K562 (cell line): ENCODE results near the gene COPS6. TPM values are rescaled to one million over a fixed set of nuclear protein-coding genes. Genes with fewer than 3 reads are reported as not detected.
A peak's percentile ranks its signal among the peaks of the same experiment; 100 is the strongest.

ENCODE experiments used
- CBX8 ChIP-seq: fragments of 200-600 bp; sonication (generic); IDR thresholded peaks from 2 replicates; pipeline ENCODE4 v1.6.1; 2012; ENCODE audit warnings: borderline replicate concordance, mixed run types, low read depth, mild to moderate bottlenecking, moderate library complexity, mixed read lengths, low read length, control low read depth, inconsistent platforms; ENCODE audit not compliant: poor library complexity, severe bottlenecking; ENCODE audit errors: extremely low read depth
- FOXO4 ChIP-seq: fragments of 450-650 bp; formaldehyde crosslinking; IDR thresholded peaks from 2 replicates; pipeline ENCODE4 v1.4.0; 2020; ENCODE audit warnings: mild to moderate bottlenecking, moderate library complexity
- FOXP1 ChIP-seq: sonication (generic); formaldehyde crosslinking; IDR thresholded peaks from 2 replicates; pipeline ENCODE4 v1.8.0; 2022; ENCODE audit warnings: mild to moderate bottlenecking, missing genetic modification reagents
- GTF2E2 ChIP-seq: fragments of 200-800 bp; sonication (Bioruptor generic); IDR thresholded peaks from 2 replicates; pipeline ENCODE4 v1.6.1; 2016; ENCODE audit warnings: missing genetic modification characterization, missing compliant biosample characterization
- HDGF ChIP-seq: fragments of 450-650 bp; IDR thresholded peaks from 2 replicates; pipeline ENCODE4 v1.6.1; 2016
- IFI16 ChIP-seq: fragments of 250-450 bp; sonication (Bioruptor Pico); IDR thresholded peaks from 2 replicates; pipeline ENCODE4 v2.1.2; 2022; ENCODE audit warnings: mild to moderate bottlenecking, inconsistent platforms
- JUND ChIP-seq, 2 experiments: IDR thresholded peaks; 2 replicates in 1 of 2; 3 replicates in 1 of 2; pipeline ENCODE4 v1.6.1; 2011; ENCODE audit warnings: borderline replicate concordance in 2 of 2, low read depth in 2 of 2, low read length in 2 of 2, improper control_type of control experiment in 1 of 2, missing biosample characterization in 1 of 2, missing genetic modification characterization in 1 of 2, missing genetic modification reagents in 1 of 2
- MBD2 ChIP-seq: sonication (generic); IDR thresholded peaks from 2 replicates; pipeline ENCODE4 v1.6.1; 2016; ENCODE audit warnings: low read depth, borderline replicate concordance
- NBN ChIP-seq: fragments of 450-650 bp; IDR thresholded peaks from 2 replicates; pipeline ENCODE4 v1.6.1; 2016; ENCODE audit warnings: low read depth, mild to moderate bottlenecking
- NRF1 ChIP-seq, 2 experiments: fragments of 450-650 bp; IDR thresholded peaks in 1 of 2; conservative IDR thresholded peaks in 1 of 2; 2 replicates each; pipeline ENCODE4 v1.6.1; 2014; ENCODE audit warnings: mild to moderate bottlenecking in 2 of 2
- RCOR1 ChIP-seq, 2 experiments: IDR thresholded peaks; 2 replicates each; pipeline ENCODE4 v1.6.1; 2012; ENCODE audit warnings: low read depth in 2 of 2, low read length in 2 of 2, borderline replicate concordance in 1 of 2, improper control_type of control experiment in 1 of 2
- SRSF1 ChIP-seq: fragments of 200-400 bp; formaldehyde crosslinking; IDR thresholded peaks from 2 replicates; pipeline ENCODE4 v1.6.1; 2017; ENCODE audit warnings: mild to moderate bottlenecking, low read depth, low read length, moderate library complexity
- TFE3 ChIP-seq: fragments of 450-650 bp; formaldehyde crosslinking; IDR thresholded peaks from 2 replicates; pipeline ENCODE4 v1.4.0; 2020; ENCODE audit warnings: mild to moderate bottlenecking, mixed read lengths
- ZFP1 ChIP-seq: fragments of 450-650 bp; formaldehyde crosslinking; IDR thresholded peaks from 2 replicates; pipeline ENCODE4 v1.4.0; 2020; ENCODE audit warnings: mild to moderate bottlenecking, mixed read lengths
- ZNF384 ChIP-seq: IDR thresholded peaks from 2 replicates; pipeline ENCODE4 v1.6.1; 2012; ENCODE audit warnings: low read depth, low read length, improper control_type of control experiment
- ZNF717 ChIP-seq: fragments of 250-450 bp; sonication (Bioruptor Pico); IDR thresholded peaks from 2 replicates; pipeline ENCODE4 v1.5.0; 2021
- ZNF740 ChIP-seq, 3 experiments: fragments of 200-800 bp in 1 of 3; sonication (Bioruptor generic) in 1 of 3; sonication (generic) in 1 of 3; formaldehyde crosslinking in 1 of 3; IDR thresholded peaks; 2 replicates each; pipeline versions ENCODE4 v1.6.1 to v1.8.0; 2016 to 2022; ENCODE audit warnings: mild to moderate bottlenecking in 2 of 3, missing compliant biosample characterization in 2 of 3, missing genetic modification characterization in 2 of 3, missing genetic modification reagents in 1 of 3
- polyA plus RNA-seq, 8 experiments: library from polyadenylated mRNA; depleted of rRNA in 4 of 8; stranded (reverse) in 5 of 8; unstranded in 3 of 8; fragments of >200 nt; fragmentation: Nextera tagmentation in 2 of 8; fragmentation: Illumina TruSeq in 1 of 8; extraction: Ambion mirVana in 2 of 8; extraction: Trizol in 1 of 8; gene quantifications; 2 replicates each; pipeline versions ENCODE4 v1.2.1 to v1.2.3, GENCODE V29; 2011 to 2014; ENCODE audit warnings: inconsistent platforms in 1 of 8, missing spikeins in 1 of 8
- total RNA-seq, 7 experiments: library from RNA; depleted of rRNA in 6 of 7; stranded (reverse); fragments of >200 nt in 6 of 7; fragmentation: Illumina TruSeq in 2 of 7; extraction: Trizol in 2 of 7; gene quantifications; 2 replicates each; pipeline versions ENCODE4 v1.2.1 to v1.2.3, GENCODE V29; 2011 to 2021; ENCODE audit warnings: low replicate concordance in 1 of 7

COPS6 gene
- total and polyA plus RNA-seq, 9 of the 15 experiments (the other 6 are each of a cell fraction or from before 2014, with no cell fraction given), result 63.0 to 331 (median 168) TPM

- TF ChIP-seq FOXO4 (CRISPR knock-in tag) (no peak), NRF1 (conservative IDR thresholded peaks at IDR 0.05 in 1 of 2, IDR thresholded peaks at IDR 0.05 in 1 of 2) (peak; percentile 67 to 74), RCOR1 (IDR thresholded peaks at IDR 0.05; ENCODE audit: borderline replicate concordance in 1 of 2, low read depth in 2 of 2, low read length in 2 of 2) (0 out of 4 replicates have a peak, but pooled peaks of 1 of the 2 experiments have one; percentile 6), GTF2E2 (tag) (no peak), FOXP1 (CRISPR knock-in tag) (no peak), ZNF384 (0 out of 2 replicates have a peak, but pooled peaks have one; percentile 16), MBD2 (peak; percentile 67; the same call in 1 of the 2 replicates), SRSF1 (no peak), IFI16 (CRISPR knock-in tag) (0 out of 2 replicates have a peak, but pooled peaks have one; percentile 35), NBN (peak; percentile 90; the same call in 1 of the 2 replicates), ZFP1 (no peak), CBX8 (no peak), TFE3 (CRISPR knock-in tag) (no peak), JUND (IDR thresholded peaks at IDR 0.05; ENCODE audit: borderline replicate concordance, low read depth, low read length) (peak; percentile 52), JUND (tag; IDR thresholded peaks at IDR 0.05; ENCODE audit: borderline replicate concordance, low read depth, low read length) (no peak; the same call in 2 of the 3 replicates), ZNF717 (CRISPR knock-in tag) (no peak), HDGF (0 out of 2 replicates have a peak, but pooled peaks have one; percentile 8), ZNF740 (CRISPR knock-in tag; IDR thresholded peaks at IDR 0.05) (no peak), ZNF740 (tag; IDR thresholded peaks at IDR 0.05) (no peak)
These were observed 39.1 kb upstream of the COPS6 start, which contains the start of gene ZSCAN21 (continued) for GRCh38 chr7:100049441-100050291.
